GM13977 (cell line): ENCODE data around the gene MOGAT1.

Experiments used
- DNase-seq: peaks from one replicate; pipeline ENCODE4 v3.0.0; 2012; ENCODE audit warnings: low spot score
- in situ Hi-C: fragments of 300-500 bp; cut with MboI; formaldehyde crosslinking; loops from one replicate; pipeline ENCODE4 v1.12.0; 2022; ENCODE audit warnings: low sequenced_read_pairs, low pct_unique_long_range_greater_than_20kb, mixed read lengths, inconsistent platforms; ENCODE audit not compliant: unreplicated experiment
- TF ChIP-seq, protein P1 (sequence below): IDR thresholded peaks from 2 replicates; pipeline ENCODE4 v1.5.1; 2012; ENCODE audit warnings: mild to moderate bottlenecking, control low read depth; ENCODE audit not compliant: insufficient read depth; ENCODE audit errors: extremely low read depth, missing control alignments

MOGAT1 gene

DNA sequence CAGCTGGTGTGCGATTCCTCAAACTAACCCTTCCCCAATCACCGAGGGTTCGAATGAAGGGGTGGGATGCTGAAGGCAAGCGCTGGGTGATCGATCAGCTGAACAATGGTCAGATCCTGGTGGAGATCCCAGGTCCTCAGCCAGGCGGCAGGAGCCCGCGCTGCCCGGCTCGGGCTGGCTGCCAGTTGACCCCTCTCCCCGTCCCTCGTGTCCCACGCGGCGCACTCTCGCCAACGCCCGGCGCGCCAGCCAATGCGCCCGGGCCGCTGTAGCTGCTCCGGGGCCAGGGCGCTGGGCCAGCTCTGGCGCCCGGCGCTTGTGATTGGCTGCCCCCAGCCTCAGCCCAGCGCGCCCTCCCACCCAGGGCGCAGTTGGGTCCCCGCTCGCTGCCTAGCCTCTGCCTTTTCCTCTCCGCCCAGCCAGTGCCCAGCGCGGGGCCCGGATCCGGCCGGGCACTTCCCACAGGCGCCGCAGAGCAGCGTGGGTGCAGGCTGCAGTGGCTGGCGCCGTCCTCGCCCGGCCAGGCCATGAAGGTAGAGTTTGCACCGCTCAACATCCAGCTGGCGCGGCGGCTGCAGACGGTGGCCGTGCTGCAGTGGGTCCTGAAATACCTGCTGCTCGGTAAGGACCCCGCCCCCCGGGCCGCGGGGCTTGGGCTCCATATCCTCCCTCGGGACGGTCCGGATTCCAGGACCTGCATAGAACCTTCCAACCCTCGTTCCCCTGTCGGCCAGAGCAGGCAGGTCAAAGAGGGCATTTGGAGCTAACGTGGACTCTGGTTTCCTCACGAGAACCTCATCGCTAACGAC is at the start of gene MOGAT1:
Gene MOGAT1 (plus strand): TSS at position 400 of the 809 bp plus-strand sequence. CDS start 128 bp downstream, at position 528.
- TF ChIP-seq, protein P1, sequence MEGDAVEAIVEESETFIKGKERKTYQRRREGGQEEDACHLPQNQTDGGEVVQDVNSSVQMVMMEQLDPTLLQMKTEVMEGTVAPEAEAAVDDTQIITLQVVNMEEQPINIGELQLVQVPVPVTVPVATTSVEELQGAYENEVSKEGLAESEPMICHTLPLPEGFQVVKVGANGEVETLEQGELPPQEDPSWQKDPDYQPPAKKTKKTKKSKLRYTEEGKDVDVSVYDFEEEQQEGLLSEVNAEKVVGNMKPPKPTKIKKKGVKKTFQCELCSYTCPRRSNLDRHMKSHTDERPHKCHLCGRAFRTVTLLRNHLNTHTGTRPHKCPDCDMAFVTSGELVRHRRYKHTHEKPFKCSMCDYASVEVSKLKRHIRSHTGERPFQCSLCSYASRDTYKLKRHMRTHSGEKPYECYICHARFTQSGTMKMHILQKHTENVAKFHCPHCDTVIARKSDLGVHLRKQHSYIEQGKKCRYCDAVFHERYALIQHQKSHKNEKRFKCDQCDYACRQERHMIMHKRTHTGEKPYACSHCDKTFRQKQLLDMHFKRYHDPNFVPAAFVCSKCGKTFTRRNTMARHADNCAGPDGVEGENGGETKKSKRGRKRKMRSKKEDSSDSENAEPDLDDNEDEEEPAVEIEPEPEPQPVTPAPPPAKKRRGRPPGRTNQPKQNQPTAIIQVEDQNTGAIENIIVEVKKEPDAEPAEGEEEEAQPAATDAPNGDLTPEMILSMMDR = no peak
- in situ Hi-C loops = no loop called here
- DNase-seq = no peak

- in situ Hi-C loops = no loop called here
- DNase-seq = no peak
- TF ChIP-seq, protein P1 = no peak
Observed at GRCh38 chr2:222621893-222622292, 49.6 kb upstream of the MOGAT1 start.

- in situ Hi-C loops = no loop called here
- DNase-seq = no peak
- TF ChIP-seq, protein P1 = no peak
Observed at GRCh38 chr2:222622910-222623309, 48.5 kb upstream of the MOGAT1 start.

DNA sequence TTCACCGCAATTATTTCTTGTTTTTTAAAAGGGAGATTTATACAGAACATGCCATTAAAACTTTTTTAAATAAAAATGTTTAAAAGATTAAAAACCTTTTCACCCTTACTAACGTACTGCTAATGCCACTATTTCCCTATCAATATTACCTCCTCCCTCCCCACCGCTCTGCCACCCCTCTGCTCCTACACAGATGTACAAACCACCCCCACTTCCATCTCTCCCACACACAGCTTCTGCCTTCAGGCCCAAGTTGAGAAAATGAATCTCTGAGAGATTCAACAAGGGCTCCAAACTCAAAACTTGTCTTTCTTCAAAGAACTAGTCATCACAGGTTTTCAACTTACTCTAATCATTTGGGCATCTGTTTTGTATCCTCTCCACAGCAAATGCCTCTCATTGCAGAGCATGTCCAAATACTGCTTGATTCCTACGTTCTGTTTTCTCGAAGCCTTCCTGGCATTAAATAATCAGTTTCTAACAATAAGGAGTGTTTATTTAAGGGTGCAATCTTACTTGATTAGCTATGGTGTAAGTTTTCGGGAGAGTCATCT is 47.6 kb upstream of the MOGAT1 start:
- in situ Hi-C loops = no loop called here
- TF ChIP-seq, protein P1 = no peak
- no peak for DNase-seq

GRCh38 chr2:222627764-222628163 is 43.7 kb upstream of the MOGAT1 start:
- no peak for DNase-seq
- in situ Hi-C loops = no loop called here
- TF ChIP-seq, protein P1 = no peak

GRCh38 chr2:222635295-222635694 is 36.2 kb upstream of the MOGAT1 start:
- in situ Hi-C loops = no loop called here

More at GRCh38 chr2:222635295-222635694, 36.2 kb upstream of the MOGAT1 start:
- TF ChIP-seq, protein P1 = no peak
- DNase-seq = no peak
